Esophagus squamous epithelium (tissue), 4 donors: ENCODE data around the gene PHAX.
"Not testable (repeated sequence)": the region's sequence is repeated elsewhere in the genome, so short reads cannot be mapped to it uniquely, and the experiment has no call there.

Experiments
- POLR2A ChIP-seq, 4 donors: fragments of 450-650 bp; IDR thresholded peaks; one replicate each; pipeline ENCODE4 v1.6.1; 2017; ENCODE audit warnings: antibody characterized with exemption in 4 of 4, mild to moderate bottlenecking in 4 of 4, moderate library complexity in 3 of 4
- TF ChIP-seq, protein P1 (sequence below), 6 experiments: fragments of 450-650 bp in 4 of 6; fragments of 200-600 bp in 2 of 6; sonication (generic) in 2 of 6; IDR thresholded peaks; one replicate each; pipeline ENCODE4 v1.5.1; 2016 to 2019; ENCODE audit warnings: antibody characterized with exemption in 6 of 6, mild to moderate bottlenecking in 4 of 6, moderate library complexity in 4 of 6

- TF ChIP-seq, protein P1, sequence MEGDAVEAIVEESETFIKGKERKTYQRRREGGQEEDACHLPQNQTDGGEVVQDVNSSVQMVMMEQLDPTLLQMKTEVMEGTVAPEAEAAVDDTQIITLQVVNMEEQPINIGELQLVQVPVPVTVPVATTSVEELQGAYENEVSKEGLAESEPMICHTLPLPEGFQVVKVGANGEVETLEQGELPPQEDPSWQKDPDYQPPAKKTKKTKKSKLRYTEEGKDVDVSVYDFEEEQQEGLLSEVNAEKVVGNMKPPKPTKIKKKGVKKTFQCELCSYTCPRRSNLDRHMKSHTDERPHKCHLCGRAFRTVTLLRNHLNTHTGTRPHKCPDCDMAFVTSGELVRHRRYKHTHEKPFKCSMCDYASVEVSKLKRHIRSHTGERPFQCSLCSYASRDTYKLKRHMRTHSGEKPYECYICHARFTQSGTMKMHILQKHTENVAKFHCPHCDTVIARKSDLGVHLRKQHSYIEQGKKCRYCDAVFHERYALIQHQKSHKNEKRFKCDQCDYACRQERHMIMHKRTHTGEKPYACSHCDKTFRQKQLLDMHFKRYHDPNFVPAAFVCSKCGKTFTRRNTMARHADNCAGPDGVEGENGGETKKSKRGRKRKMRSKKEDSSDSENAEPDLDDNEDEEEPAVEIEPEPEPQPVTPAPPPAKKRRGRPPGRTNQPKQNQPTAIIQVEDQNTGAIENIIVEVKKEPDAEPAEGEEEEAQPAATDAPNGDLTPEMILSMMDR (IDR thresholded peaks at IDR 0.05) = not testable (repeated sequence)
- not testable (repeated sequence) for TF ChIP-seq POLR2A (IDR thresholded peaks at IDR 0.05)
Observed at GRCh38 chr5:126670109-126670508, 69.4 kb downstream of the PHAX start.
